IMR-90 (cell line): ENCODE results near the gene INTU. TPM values are rescaled to one million over a fixed set of nuclear protein-coding genes. Genes with fewer than 3 reads are reported as not detected.
A peak's percentile ranks its signal among the peaks of the same experiment; 100 is the strongest.
"Not testable (repeated sequence)": the region's sequence is repeated elsewhere in the genome, so short reads cannot be mapped to it uniquely, and the experiment has no call there.

Source experiments
- ATAC-seq: fragments of 200-7000 bp; cut with Tn5 transposase; 2 replicates; pipeline ENCODE4 v1.9.1; 2020; ENCODE audit warnings: low read depth, mild to moderate bottlenecking, moderate library complexity
- BruUV-seq: library from RNA; stranded (reverse); fragments of 400-500 nt; replicated peaks from 2 replicates; lab custom pipeline; 2021; lab: Mats Ljungman, UMichigan
- CTCF ChIA-PET: fragments of 300-600 bp; formaldehyde crosslinking; extraction: SDS; loops from one replicate; lab custom pipeline; 2021; ENCODE audit warnings: antibody characterized with exemption; lab: Yijun Ruan, JAX
- POLR2A ChIA-PET: fragments of 300-600 bp; sonication (Branson Sonifier 250); formaldehyde crosslinking; loops from one replicate; lab custom pipeline; 2022; ENCODE audit warnings: antibody characterized with exemption; ENCODE audit not compliant: unreplicated experiment; lab: Charles Lee
- DNase-seq: peaks from one replicate; pipeline ENCODE4 v3.0.0; 2013
- H2AFZ ChIP-seq: replicated peaks from 2 replicates; pipeline ENCODE3; 2013; ENCODE audit warnings: low read length, mild to moderate bottlenecking; ENCODE audit not compliant: poor library complexity
- H2AK5ac ChIP-seq: 2 replicates; pipeline ENCODE4 v1.6.1; 2013; ENCODE audit warnings: low read depth, low read length, inconsistent platforms
- H2AK9ac ChIP-seq: replicated peaks from 2 replicates; pipeline ENCODE3; 2013; ENCODE audit warnings: mild to moderate bottlenecking, low read depth, low read length, moderate library complexity; ENCODE audit not compliant: poor library complexity
- H2BK120ac ChIP-seq: 2 replicates; pipeline ENCODE4 v1.6.1; 2013; ENCODE audit warnings: low read depth, low read length, inconsistent platforms
- H2BK15ac ChIP-seq: 3 replicates; pipeline ENCODE4 v1.6.1; 2013; ENCODE audit warnings: low read depth, low read length, inconsistent platforms
- H2BK20ac ChIP-seq: 2 replicates; pipeline ENCODE4 v1.6.1; 2013; ENCODE audit warnings: low read depth, mild to moderate bottlenecking, inconsistent platforms, low read length, moderate library complexity
- H2BK5ac ChIP-seq: 2 replicates; pipeline ENCODE4 v1.6.1; 2013; ENCODE audit warnings: mild to moderate bottlenecking, low read depth, low read length, inconsistent platforms; ENCODE audit not compliant: poor library complexity, severe bottlenecking
- H3K14ac ChIP-seq: replicated peaks from 2 replicates; pipeline ENCODE4 v1.6.1; 2013; ENCODE audit warnings: low read depth, low read length, inconsistent platforms
- H3K18ac ChIP-seq: 2 replicates; pipeline ENCODE4 v1.6.1; 2013; ENCODE audit warnings: low read depth, low read length, control low read depth
- H3K23ac ChIP-seq: 2 replicates; pipeline ENCODE4 v1.6.1; 2013; ENCODE audit warnings: low read depth, low read length, inconsistent platforms
- H3K27ac ChIP-seq: 2 replicates; pipeline ENCODE4 v1.5.1; 2013; ENCODE audit warnings: mild to moderate bottlenecking, control low read depth, low read length; ENCODE audit not compliant: insufficient read depth
- H3K27me3 ChIP-seq: 2 replicates; pipeline ENCODE4 v1.6.1; 2013; ENCODE audit warnings: low read length; ENCODE audit not compliant: control insufficient read depth, insufficient read depth
- H3K36me3 ChIP-seq: 2 replicates; pipeline ENCODE4 v1.6.1; 2013; ENCODE audit warnings: low read length, mixed read lengths; ENCODE audit not compliant: control insufficient read depth, insufficient read depth
- H3K4ac ChIP-seq: 2 replicates; pipeline ENCODE4 v1.6.1; 2013; ENCODE audit warnings: low read depth, low read length, inconsistent platforms
- H3K4me1 ChIP-seq: 2 replicates; pipeline ENCODE4 v1.6.1; 2013; ENCODE audit warnings: low read length, mixed read lengths; ENCODE audit not compliant: control insufficient read depth, insufficient read depth
- H3K4me2 ChIP-seq: 2 replicates; pipeline ENCODE4 v1.6.1; 2013; ENCODE audit warnings: low read depth, mild to moderate bottlenecking, control low read depth, low read length, moderate library complexity
- H3K4me3 ChIP-seq: 2 replicates; pipeline ENCODE4 v1.5.1; 2013; ENCODE audit warnings: low read depth, mild to moderate bottlenecking, control low read depth, low read length, moderate library complexity; ENCODE audit not compliant: insufficient read depth
- H3K56ac ChIP-seq: 2 replicates; pipeline ENCODE4 v1.6.1; 2013; ENCODE audit warnings: low read length, inconsistent platforms; ENCODE audit not compliant: insufficient read depth; ENCODE audit errors: extremely low read depth
- H3K79me1 ChIP-seq, 2 experiments: 2 replicates each; pipeline ENCODE4 v1.6.1; 2013; ENCODE audit warnings: low read length in 2 of 2, inconsistent platforms in 1 of 2, low read depth in 1 of 2
- H3K9ac ChIP-seq: 2 replicates; pipeline ENCODE4 v1.6.1; 2013; ENCODE audit warnings: low read depth, low read length, control low read depth
- H3K9me1 ChIP-seq: 2 replicates; pipeline ENCODE4 v1.6.1; 2013; ENCODE audit warnings: low read length, inconsistent platforms; ENCODE audit not compliant: insufficient read depth
- H3K9me3 ChIP-seq: 2 replicates; pipeline ENCODE4 v1.6.1; 2013; ENCODE audit warnings: low read length; ENCODE audit not compliant: control insufficient read depth, insufficient read depth
- H4K20me1 ChIP-seq: 2 replicates; pipeline ENCODE4 v1.6.1; 2013; ENCODE audit warnings: low read length, inconsistent platforms; ENCODE audit not compliant: insufficient read depth
- H4K5ac ChIP-seq: 2 replicates; pipeline ENCODE4 v1.6.1; 2013; ENCODE audit warnings: mild to moderate bottlenecking, low read depth, low read length, control low read depth
- H4K8ac ChIP-seq, 2 experiments: 2 replicates each; pipeline ENCODE4 v1.6.1; 2013; ENCODE audit warnings: low read depth in 2 of 2, low read length in 2 of 2, control low read depth in 1 of 2, inconsistent platforms in 1 of 2
- H4K91ac ChIP-seq: 2 replicates; pipeline ENCODE4 v1.6.1; 2013; ENCODE audit warnings: low read depth, low read length, inconsistent platforms; ENCODE audit not compliant: insufficient read depth
- CHD1 ChIP-seq: IDR thresholded peaks from 2 replicates; pipeline ENCODE4 v1.6.1; 2012; ENCODE audit warnings: low read depth, low read length, improper control_type of control experiment
- MAFK ChIP-seq: IDR thresholded peaks from 2 replicates; pipeline ENCODE4 v1.6.1; 2012; ENCODE audit warnings: low read depth, low read length, improper control_type of control experiment
- NFE2L2 ChIP-seq: fragments of 150-350 bp; IDR thresholded peaks from 2 replicates; pipeline ENCODE4 v1.6.1; 2016; ENCODE audit warnings: low read depth, mild to moderate bottlenecking, low read length
- WGBS, 2 experiments: methylation state at CpG; one replicate each; pipeline versions ENCODE4 v1.1.5 to v1.1.7; 2013; ENCODE audit warnings: missing lambda C conversion rate in 2 of 2; ENCODE audit not compliant: insufficient read length in 1 of 2; ENCODE audit errors: extremely low coverage in 2 of 2; 5-methylcytosine and 5-hydroxymethylcytosine counted together
- dilution Hi-C: fragments of 300-500 bp; cut with HindIII; formaldehyde crosslinking; loops from one replicate; pipeline ENCODE4 v1.14.3; 2018; ENCODE audit warnings: low sequenced_read_pairs; ENCODE audit not compliant: unreplicated experiment
- in situ Hi-C: fragments of 300-500 bp; cut with MboI; formaldehyde crosslinking; loops from 3 replicates; pipeline ENCODE4 v1.14.3; 2019; ENCODE audit warnings: low sequenced_read_pairs, inconsistent platforms, mixed read lengths
- intact Hi-C: fragments of 100-400 bp; cut with micrococcal nuclease; formaldehyde crosslinking; loops from 2 replicates; pipeline ENCODE4 v1.10.0; 2022
- polyA plus RNA-seq, 3 experiments: library from polyadenylated mRNA; depleted of rRNA; stranded (reverse); fragments of >200 nt; gene quantifications; 2 replicates each; pipeline ENCODE4 v1.2.3, GENCODE V29; 2012; ENCODE audit warnings: low replicate concordance in 1 of 3
- total RNA-seq: library from RNA; depleted of rRNA; stranded (reverse); fragments of >200 nt; gene quantifications from 2 replicates; pipeline ENCODE4 v1.2.3, GENCODE V29; 2012
- TF ChIP-seq, protein P1 (sequence below): fragments of 150-350 bp; IDR thresholded peaks from 2 replicates; pipeline ENCODE4 v1.6.1; 2016; ENCODE audit warnings: low read depth, mild to moderate bottlenecking, low read length, moderate library complexity, borderline replicate concordance

Gene INTU
- total and polyA plus RNA-seq, 2 of the 4 experiments (the other 2 are of a cell fraction), result 6.5 to 10.8 TPM

DNA sequence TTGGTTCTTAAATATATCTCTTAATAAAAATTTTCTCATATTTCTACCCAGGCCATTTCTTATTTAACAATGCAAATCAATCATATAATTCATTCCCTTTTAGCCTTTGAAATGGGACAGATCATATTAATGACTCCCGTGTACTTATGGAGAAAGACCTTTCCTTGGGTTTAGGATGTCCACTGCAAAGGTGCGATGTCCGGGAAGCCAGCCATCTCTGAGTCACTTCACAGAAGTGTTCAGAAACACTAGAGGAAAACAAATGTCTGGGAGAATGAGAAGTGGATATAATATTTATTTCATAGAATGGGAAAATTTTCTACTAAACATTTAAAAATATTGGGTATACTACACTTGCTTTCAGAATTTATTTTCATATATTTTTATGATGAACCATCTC is 15.3 kb downstream of the INTU start:
- no peak overlapping the region for H2BK120ac ChIP-seq
- no peaks in the 10 kb centered on the region for H3K9me3 ChIP-seq
- H2AFZ ChIP-seq, result no peak overlapping the region
- H3K4me2 ChIP-seq, result no peak overlapping the region
- no peak overlapping the region for H2BK5ac ChIP-seq
- no CpG with 5 or more reads among the region's 3 CpGs for WGBS, 2 experiments
- intact Hi-C loops, result no loop called here
- H3K27me3 ChIP-seq, result no peaks in the 10 kb centered on the region
- H3K18ac ChIP-seq, result no peak overlapping the region
- H2AK9ac ChIP-seq, result no peak overlapping the region
- DNase-seq (peak; percentile 56), ATAC-seq (no peak)
- no peak overlapping the region for H2AK5ac ChIP-seq
- ChIA-PET POLR2A (no interaction called here), CTCF (no interaction called here)
- no peak overlapping the region for H3K56ac ChIP-seq
- dilution Hi-C loops, result no loop called here
- no TSS peak for BruUV-seq
- no peak overlapping the region for H4K5ac ChIP-seq
- no peak overlapping the region for H3K4me3 ChIP-seq
- peaks cover 9% of the 10 kb centered on the region; the same call in 1 of the 2 replicates for H3K36me3 ChIP-seq
- in situ Hi-C loops, result no loop called here
- H3K79me1 ChIP-seq, result peaks cover 8 to 12% of the 10 kb centered on the region in 2 experiments; a peak in 2 of 4 replicates
- H4K20me1 ChIP-seq, result no peaks in the 10 kb centered on the region
- no peaks in the 10 kb centered on the region for H3K9me1 ChIP-seq
- no peak overlapping the region for H2BK15ac ChIP-seq
- H4K8ac ChIP-seq, result no peak overlapping the region
- no peak overlapping the region for H3K14ac ChIP-seq
- no peaks in the 10 kb centered on the region for H3K4me1 ChIP-seq
- H3K9ac ChIP-seq, result no peak overlapping the region
- no peak overlapping the region for H3K23ac ChIP-seq
- H3K27ac ChIP-seq, result no peak overlapping the region
- no peak overlapping the region for H3K4ac ChIP-seq
- no peak overlapping the region for H4K91ac ChIP-seq
- no peak overlapping the region for H2BK20ac ChIP-seq
- TF ChIP-seq NFE2L2 (no peak), CHD1 (no peak), MAFK (no peak)
- TF ChIP-seq, protein P1, sequence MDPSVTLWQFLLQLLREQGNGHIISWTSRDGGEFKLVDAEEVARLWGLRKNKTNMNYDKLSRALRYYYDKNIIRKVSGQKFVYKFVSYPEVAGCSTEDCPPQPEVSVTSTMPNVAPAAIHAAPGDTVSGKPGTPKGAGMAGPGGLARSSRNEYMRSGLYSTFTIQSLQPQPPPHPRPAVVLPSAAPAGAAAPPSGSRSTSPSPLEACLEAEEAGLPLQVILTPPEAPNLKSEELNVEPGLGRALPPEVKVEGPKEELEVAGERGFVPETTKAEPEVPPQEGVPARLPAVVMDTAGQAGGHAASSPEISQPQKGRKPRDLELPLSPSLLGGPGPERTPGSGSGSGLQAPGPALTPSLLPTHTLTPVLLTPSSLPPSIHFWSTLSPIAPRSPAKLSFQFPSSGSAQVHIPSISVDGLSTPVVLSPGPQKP, result no peak

DNA sequence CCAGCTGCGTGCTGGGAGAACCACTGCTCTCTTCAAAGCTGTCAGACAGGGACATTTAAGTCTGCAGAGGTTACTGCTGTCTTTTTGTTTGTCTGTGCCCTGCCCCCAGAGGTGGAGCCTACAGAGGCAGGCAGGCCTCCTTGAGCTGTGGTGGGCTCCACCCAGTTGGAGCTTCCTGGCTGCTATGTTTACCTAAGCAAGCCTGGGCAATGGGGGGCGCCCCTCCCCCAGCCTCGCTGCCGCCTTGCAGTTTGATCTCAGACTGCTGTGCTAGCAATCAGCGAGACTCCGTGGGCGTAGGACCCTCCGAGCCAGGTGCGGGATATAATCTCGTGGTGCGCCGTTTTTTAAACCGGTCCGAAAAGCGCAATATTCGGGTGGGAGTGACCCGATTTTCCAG is 22.8 kb downstream of the INTU start:
- WGBS, 2 experiments, result no CpG with 5 or more reads among the region's 17 CpGs
- H2BK20ac ChIP-seq, H4K91ac ChIP-seq, H3K4me1 ChIP-seq, H2BK120ac ChIP-seq, H2AK5ac ChIP-seq, H3K14ac ChIP-seq, H3K4me2 ChIP-seq, H3K79me1 ChIP-seq, H3K4ac ChIP-seq, H2BK5ac ChIP-seq, in situ Hi-C loops, BruUV-seq, H2BK15ac ChIP-seq, H3K9me1 ChIP-seq, H3K56ac ChIP-seq, POLR2A ChIA-PET, H4K20me1 ChIP-seq, H3K4me3 ChIP-seq, H3K9ac ChIP-seq, H3K9me3 ChIP-seq, DNase-seq, H4K5ac ChIP-seq, H3K27ac ChIP-seq, ATAC-seq, H2AK9ac ChIP-seq, H3K23ac ChIP-seq, H2AFZ ChIP-seq, dilution Hi-C loops, H3K36me3 ChIP-seq, intact Hi-C loops, H3K18ac ChIP-seq, H4K8ac ChIP-seq, H3K27me3 ChIP-seq, CTCF ChIA-PET: not testable (repeated sequence)
